OCI-LY7 (cell line): ENCODE data around the gene PCDHGA1. TPM values are rescaled to one million over a fixed set of nuclear protein-coding genes. Genes with fewer than 3 reads are reported as not detected.

ENCODE experiments used
- BruUV-seq: library from RNA; stranded (reverse); fragments of 400-500 nt; replicated peaks from 2 replicates; lab custom pipeline; 2021; lab: Mats Ljungman, UMichigan
- CTCF ChIA-PET: fragments of 300-600 bp; sonication (Branson Sonifier 250); formaldehyde crosslinking; loops from one replicate; lab custom pipeline; 2022; ENCODE audit warnings: antibody characterized with exemption; ENCODE audit not compliant: unreplicated experiment; lab: Charles Lee
- POLR2A ChIA-PET: fragments of 300-600 bp; sonication (Branson Sonifier 250); formaldehyde crosslinking; loops from one replicate; lab custom pipeline; 2022; ENCODE audit warnings: antibody characterized with exemption; lab: Charles Lee
- DNase-seq: peaks from one replicate; pipeline ENCODE4 v3.0.0-alpha.2; 2015; ENCODE audit warnings: low spot score
- H2AFZ ChIP-seq: fragments of 200-600 bp; sonication (generic), shearing (Covaris generic); 2 replicates; pipeline ENCODE4 v1.6.1; 2014; ENCODE audit warnings: mild to moderate bottlenecking, antibody characterized with exemption, low read length, moderate library complexity
- H3K27ac ChIP-seq: fragments of 200-600 bp; sonication (generic); 2 replicates; pipeline ENCODE4 v1.5.1; 2014; ENCODE audit warnings: mixed run types, low read depth, mild to moderate bottlenecking, moderate library complexity, low read length, inconsistent platforms; ENCODE audit not compliant: poor library complexity, severe bottlenecking
- H3K36me3 ChIP-seq: fragments of 200-600 bp; sonication (generic); 2 replicates; pipeline ENCODE4 v1.6.1; 2014; ENCODE audit warnings: mild to moderate bottlenecking, antibody characterized with exemption, low read length, moderate library complexity, mixed read lengths; ENCODE audit not compliant: insufficient read depth
- H3K4me1 ChIP-seq: fragments of 200-600 bp; sonication (generic); 2 replicates; pipeline ENCODE4 v1.5.1; 2014; ENCODE audit warnings: mild to moderate bottlenecking, low read length; ENCODE audit not compliant: insufficient read depth, poor library complexity, severe bottlenecking
- H3K4me2 ChIP-seq: fragments of 200-600 bp; sonication (generic); 2 replicates; pipeline ENCODE4 v1.6.1; 2014; ENCODE audit warnings: mild to moderate bottlenecking, low read length
- H3K4me3 ChIP-seq: fragments of 200-600 bp; sonication (generic); 2 replicates; pipeline ENCODE4 v1.5.1; 2014; ENCODE audit warnings: mild to moderate bottlenecking, low read depth, low read length; ENCODE audit not compliant: poor library complexity, severe bottlenecking
- H3K79me2 ChIP-seq: fragments of 200-600 bp; sonication (generic); 2 replicates; pipeline ENCODE4 v1.6.1; 2016; ENCODE audit warnings: low read depth, mild to moderate bottlenecking, low read length, moderate library complexity, mixed read lengths; ENCODE audit not compliant: insufficient read depth
- H3K9me2 ChIP-seq: fragments of 200-600 bp; sonication (generic); 2 replicates; pipeline ENCODE4 v1.6.1; 2016; ENCODE audit warnings: mild to moderate bottlenecking, low read length, mixed read lengths; ENCODE audit not compliant: insufficient read depth
- H3K9me3 ChIP-seq: fragments of 200-600 bp; sonication (generic); 2 replicates; pipeline ENCODE4 v1.6.1; 2014; ENCODE audit warnings: mild to moderate bottlenecking, mixed run types, low read length, mixed read lengths
- H4K20me1 ChIP-seq: fragments of 200-600 bp; sonication (generic); 2 replicates; pipeline ENCODE4 v1.6.1; 2014; ENCODE audit warnings: mild to moderate bottlenecking, antibody characterized with exemption, low read length, moderate library complexity, mixed read lengths; ENCODE audit not compliant: insufficient read depth
- CTCF ChIP-seq: fragments of 200-600 bp; sonication (generic); conservative IDR thresholded peaks from 2 replicates; pipeline ENCODE4 v1.5.1; 2014; ENCODE audit warnings: mild to moderate bottlenecking, antibody characterized with exemption, low read length, moderate library complexity, mixed read lengths
- EZH2phosphoT487 ChIP-seq: fragments of 200-600 bp; sonication (generic); IDR thresholded peaks from 2 replicates; pipeline ENCODE4 v1.6.1; 2018; ENCODE audit warnings: low read depth, borderline replicate concordance, mild to moderate bottlenecking, mixed run types, antibody characterized with exemption, low read length, moderate library complexity, mixed read lengths
- intact Hi-C: fragments of 100-400 bp; cut with micrococcal nuclease; formaldehyde crosslinking; loops from one replicate; pipeline ENCODE4 v1.10.0; 2022; ENCODE audit not compliant: unreplicated experiment
- total RNA-seq, 2 experiments: library from RNA; depleted of rRNA in 1 of 2; stranded (reverse); fragments of >200 nt in 1 of 2; shearing (Covaris generic) in 1 of 2; gene quantifications; 2 replicates each; pipeline ENCODE4 v1.2.3, GENCODE V29; 2014 to 2022

The PCDHGA1 gene
- total RNA-seq, 2 experiments from 2014 or later = 1.3 to 1.9 TPM

- H3K9me2 ChIP-seq = no peaks in the 10 kb centered on the region
- peak within 1 kb of the TSS; percentile 21 for H3K27ac ChIP-seq
- peak within 1 kb of the TSS; percentile 70 for H3K4me2 ChIP-seq
- no peaks in the 10 kb centered on the region for H4K20me1 ChIP-seq
- CTCF ChIA-PET = interaction anchor here (0.6 to 1.2 kb wide), 4 partner anchors 10 to 198 kb away, joined by 3 to 7 read pairs (median 4); partner anchors contain the start of gene PCDHGB7
- H3K36me3 ChIP-seq = peaks cover 15% of the 10 kb centered on the region
- H2AFZ ChIP-seq = peak within 1 kb of the TSS; percentile 63
- BruUV-seq = TSS peak; percentile 72
- H3K4me3 ChIP-seq = peak within 1 kb of the TSS; percentile 65
- TF ChIP-seq EZH2phosphoT487 (no peak), CTCF (peak; percentile 94)
- intact Hi-C loops = loop anchor here (1.0 to 10.0 kb wide), 4 partner anchors 52 to 204 kb away; partner anchors contain the start of genes PCDHB10, PCDHB11, PCDHGA10 and PCDHGC3
- H3K79me2 ChIP-seq = peaks cover 24% of the 10 kb centered on the region; the same call in 1 of the 2 replicates
- H3K4me1 ChIP-seq = peaks cover 42% of the 10 kb centered on the region
- DNase-seq = peak; percentile 85
- H3K9me3 ChIP-seq = no peaks in the 10 kb centered on the region; the same call in 1 of the 2 replicates
- POLR2A ChIA-PET = interaction anchor here (1.0 to 1.2 kb wide), 3 partner anchors 61 to 204 kb away, joined by 3 to 6 read pairs (median 3); partner anchors contain the start of gene PCDHGA11
Observed at GRCh38 chr5:141359790-141360426, 29.6 kb downstream of the PCDHGA1 start, which contains the start of gene PCDHGB2. TSS of gene PCDHGB2 (plus strand) at chr5:141359994. CDS start at chr5:141360136, 142 bp downstream.

- Histone ChIP-seq H3K4me2 (peak overlapping the region; percentile 70), H3K9me3 (no peaks in the 10 kb centered on the region; the same call in 1 of the 2 replicates), H3K36me3 (peaks cover 22% of the 10 kb centered on the region), H3K27ac (no peak overlapping the region), H4K20me1 (no peaks in the 10 kb centered on the region), H2AFZ (no peak overlapping the region; the same call in 1 of the 2 replicates), H3K4me3 (peak overlapping the region; percentile 65), H3K4me1 (peaks cover 41% of the 10 kb centered on the region), H3K9me2 (no peaks in the 10 kb centered on the region), H3K79me2 (peaks cover 24% of the 10 kb centered on the region; the same call in 1 of the 2 replicates)
- BruUV-seq = no TSS peak
- DNase-seq = no peak
- intact Hi-C loops = loop anchor here (5.0 kb wide), 1 partner anchor 117 kb away; the partner anchor contains the start of gene PCDHGC3
- TF ChIP-seq CTCF (no peak), EZH2phosphoT487 (no peak)
- POLR2A ChIA-PET = interaction anchor here (1.2 kb wide), 1 partner anchor 203 kb away, joined by 6 read pairs; no protein-coding TSS in a partner anchor
- CTCF ChIA-PET = interaction anchor here (1.2 kb wide), 1 partner anchor 9 kb away, joined by 4 read pairs; no protein-coding TSS in a partner anchor
Observed at GRCh38 chr5:141360685-141361084, 30.4 kb downstream of the PCDHGA1 start.
